GM12891 (cell line): ENCODE data around the gene CTNND2.

ENCODE experiments used
- PAX5 ChIP-seq: IDR thresholded peaks from 2 replicates; pipeline ENCODE4 v1.6.1; 2011; ENCODE audit warnings: low read length, moderate library complexity, mild to moderate bottlenecking; ENCODE audit not compliant: insufficient read depth, severe bottlenecking
- POLR2A ChIP-seq: IDR thresholded peaks from 2 replicates; pipeline ENCODE4 v1.6.1; 2011; ENCODE audit warnings: low read depth, low read length, control low read depth

- TF ChIP-seq POLR2A = no peak
- TF ChIP-seq PAX5 = no peak
Observed at GRCh38 chr5:10964806-10965205, 939.4 kb downstream of the CTNND2 start.
